HepG2 (cell line): Measurements from ENCODE around the gene MPC1. TPM values are rescaled to one million over a fixed set of nuclear protein-coding genes. Genes with fewer than 3 reads are reported as not detected.

ENCODE experiments used
- ELF3 ChIP-seq: IDR thresholded peaks from 2 replicates; pipeline ENCODE4 v1.6.1; 2016; ENCODE audit warnings: missing genetic modification reagents, missing compliant biosample characterization
- HMG20A ChIP-seq: IDR thresholded peaks from 2 replicates; pipeline ENCODE4 v1.6.1; 2016; ENCODE audit warnings: borderline replicate concordance
- JARID2 ChIP-seq: sonication (generic); formaldehyde crosslinking; IDR thresholded peaks from 2 replicates; pipeline ENCODE4 v1.8.1; 2023; ENCODE audit warnings: missing genetic modification reagents, inconsistent platforms; ENCODE audit not compliant: insufficient replicate concordance
- KAT7 ChIP-seq: IDR thresholded peaks from 2 replicates; pipeline ENCODE4 v1.6.1; 2018; ENCODE audit warnings: borderline replicate concordance, missing compliant biosample characterization
- KLF16 ChIP-seq, 2 experiments: sonication (generic) in 1 of 2; formaldehyde crosslinking in 1 of 2; IDR thresholded peaks; 2 replicates each; pipeline versions ENCODE4 v1.6.1 to v1.8.0; 2016 to 2023; ENCODE audit warnings: missing genetic modification reagents in 2 of 2, missing compliant biosample characterization in 1 of 2
- MIER3 ChIP-seq: IDR thresholded peaks from 2 replicates; pipeline ENCODE4 v1.6.1; 2016; ENCODE audit warnings: missing compliant biosample characterization, borderline replicate concordance
- THYN1 ChIP-seq: sonication (generic); formaldehyde crosslinking; IDR thresholded peaks from 2 replicates; pipeline ENCODE4 v1.8.1; 2023; ENCODE audit warnings: low read depth, mild to moderate bottlenecking, moderate library complexity, missing genetic modification reagents, borderline replicate concordance
- ZNF660 ChIP-seq: sonication (generic); formaldehyde crosslinking; IDR thresholded peaks from 2 replicates; pipeline ENCODE4 v1.5.1; 2020; ENCODE audit warnings: mild to moderate bottlenecking, low read depth, missing genetic modification reagents, borderline replicate concordance
- ZNF674 ChIP-seq: sonication (generic); formaldehyde crosslinking; IDR thresholded peaks from 2 replicates; pipeline ENCODE4 v1.5.0; 2020; ENCODE audit warnings: low read depth, mild to moderate bottlenecking, missing genetic modification reagents
- polyA plus RNA-seq, 8 experiments: library from polyadenylated mRNA; depleted of rRNA in 3 of 8; stranded (reverse) in 7 of 8; unstranded in 1 of 8; fragments of >200 nt; fragmentation: Illumina TruSeq in 4 of 8; extraction: Trizol in 4 of 8; gene quantifications; 2 replicates each; pipeline versions ENCODE4 v1.2.1 to v1.2.3, GENCODE V29; 2011 to 2016; ENCODE audit warnings: low read depth in 4 of 8, missing spikeins in 1 of 8, mixed read lengths in 1 of 8; ENCODE audit not compliant: insufficient read depth in 1 of 8
- total RNA-seq, 5 experiments: library from RNA; depleted of rRNA; stranded (reverse); fragments of >200 nt; fragmentation: Illumina TruSeq; extraction: Trizol; gene quantifications; 2 replicates each; pipeline ENCODE4 v1.2.3, GENCODE V29; 2016; ENCODE audit warnings: low read depth in 1 of 5
- TF ChIP-seq, protein P1 (sequence below): sonication (generic); formaldehyde crosslinking; IDR thresholded peaks from 2 replicates; pipeline ENCODE4 v1.5.1; 2020; ENCODE audit warnings: missing genetic modification reagents, mild to moderate bottlenecking, borderline replicate concordance
- TF ChIP-seq, protein P2 (sequence below): sonication (generic); formaldehyde crosslinking; IDR thresholded peaks from 2 replicates; pipeline ENCODE4 v1.4.0; 2020; ENCODE audit warnings: mild to moderate bottlenecking, low read depth, missing genetic modification reagents
- TF ChIP-seq, protein P3 (sequence below): sonication (generic); formaldehyde crosslinking; IDR thresholded peaks from 2 replicates; pipeline ENCODE4 v1.4.0; 2020; ENCODE audit warnings: missing genetic modification reagents
- TF ChIP-seq, protein P4 (sequence below): sonication (generic); formaldehyde crosslinking; IDR thresholded peaks from 2 replicates; pipeline ENCODE4 v1.5.1; 2020; ENCODE audit warnings: missing genetic modification reagents, mild to moderate bottlenecking, borderline replicate concordance
- TF ChIP-seq, protein P5 (sequence below): sonication (generic); formaldehyde crosslinking; IDR thresholded peaks from 2 replicates; pipeline ENCODE4 v1.5.0; 2020; ENCODE audit warnings: mild to moderate bottlenecking, missing genetic modification reagents, borderline replicate concordance
- TF ChIP-seq, protein P6 (sequence below): sonication (generic); formaldehyde crosslinking; IDR thresholded peaks from 2 replicates; pipeline ENCODE4 v1.4.0; 2020; ENCODE audit warnings: mild to moderate bottlenecking, missing genetic modification reagents

The MPC1 gene
- total and polyA plus RNA-seq, 2 of the 13 experiments (the other 11 are each of a cell fraction or from before 2014, with no cell fraction given): 189 to 214 TPM

DNA sequence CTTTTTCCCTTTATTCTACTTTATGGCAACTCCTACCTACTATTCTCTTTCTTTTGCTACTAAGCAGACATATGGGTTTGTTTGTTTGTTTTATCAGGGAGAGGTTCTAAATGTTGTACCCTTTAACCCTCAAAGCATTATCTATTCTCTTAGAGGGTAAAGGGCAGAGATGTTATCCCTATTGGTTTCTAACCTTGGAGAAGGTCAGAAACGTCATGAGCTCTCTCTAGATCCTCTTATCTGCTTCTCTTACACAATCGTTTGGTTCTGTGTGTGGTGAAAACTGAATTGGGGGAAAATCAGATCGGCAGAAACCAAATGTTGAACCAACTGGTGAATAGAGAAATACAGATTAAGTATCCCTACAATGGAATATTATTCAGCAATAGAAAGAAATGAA lies 6.4 kb upstream of the MPC1 start (continued):
- TF ChIP-seq ELF3 (peak; percentile 24; the same call in 1 of the 2 replicates), THYN1 (CRISPR knock-in tag) (no peak), JARID2 (no peak), KAT7 (no peak), ZNF660 (CRISPR knock-in tag) (no peak), KLF16 (CRISPR knock-in tag; IDR thresholded peaks at IDR 0.05) (no peak; a peak in 1 of 4 replicates), MIER3 (no peak), HMG20A (CRISPR knock-in tag) (peak; percentile 83; the same call in 1 of the 2 replicates), ZNF674 (CRISPR knock-in tag) (no peak)
- TF ChIP-seq, protein P1, sequence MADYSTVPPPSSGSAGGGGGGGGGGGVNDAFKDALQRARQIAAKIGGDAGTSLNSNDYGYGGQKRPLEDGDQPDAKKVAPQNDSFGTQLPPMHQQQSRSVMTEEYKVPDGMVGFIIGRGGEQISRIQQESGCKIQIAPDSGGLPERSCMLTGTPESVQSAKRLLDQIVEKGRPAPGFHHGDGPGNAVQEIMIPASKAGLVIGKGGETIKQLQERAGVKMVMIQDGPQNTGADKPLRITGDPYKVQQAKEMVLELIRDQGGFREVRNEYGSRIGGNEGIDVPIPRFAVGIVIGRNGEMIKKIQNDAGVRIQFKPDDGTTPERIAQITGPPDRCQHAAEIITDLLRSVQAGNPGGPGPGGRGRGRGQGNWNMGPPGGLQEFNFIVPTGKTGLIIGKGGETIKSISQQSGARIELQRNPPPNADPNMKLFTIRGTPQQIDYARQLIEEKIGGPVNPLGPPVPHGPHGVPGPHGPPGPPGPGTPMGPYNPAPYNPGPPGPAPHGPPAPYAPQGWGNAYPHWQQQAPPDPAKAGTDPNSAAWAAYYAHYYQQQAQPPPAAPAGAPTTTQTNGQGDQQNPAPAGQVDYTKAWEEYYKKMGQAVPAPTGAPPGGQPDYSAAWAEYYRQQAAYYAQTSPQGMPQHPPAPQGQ: no peak
- TF ChIP-seq, protein P2, sequence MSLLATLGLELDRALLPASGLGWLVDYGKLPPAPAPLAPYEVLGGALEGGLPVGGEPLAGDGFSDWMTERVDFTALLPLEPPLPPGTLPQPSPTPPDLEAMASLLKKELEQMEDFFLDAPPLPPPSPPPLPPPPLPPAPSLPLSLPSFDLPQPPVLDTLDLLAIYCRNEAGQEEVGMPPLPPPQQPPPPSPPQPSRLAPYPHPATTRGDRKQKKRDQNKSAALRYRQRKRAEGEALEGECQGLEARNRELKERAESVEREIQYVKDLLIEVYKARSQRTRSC: no peak
- TF ChIP-seq, protein P3, sequence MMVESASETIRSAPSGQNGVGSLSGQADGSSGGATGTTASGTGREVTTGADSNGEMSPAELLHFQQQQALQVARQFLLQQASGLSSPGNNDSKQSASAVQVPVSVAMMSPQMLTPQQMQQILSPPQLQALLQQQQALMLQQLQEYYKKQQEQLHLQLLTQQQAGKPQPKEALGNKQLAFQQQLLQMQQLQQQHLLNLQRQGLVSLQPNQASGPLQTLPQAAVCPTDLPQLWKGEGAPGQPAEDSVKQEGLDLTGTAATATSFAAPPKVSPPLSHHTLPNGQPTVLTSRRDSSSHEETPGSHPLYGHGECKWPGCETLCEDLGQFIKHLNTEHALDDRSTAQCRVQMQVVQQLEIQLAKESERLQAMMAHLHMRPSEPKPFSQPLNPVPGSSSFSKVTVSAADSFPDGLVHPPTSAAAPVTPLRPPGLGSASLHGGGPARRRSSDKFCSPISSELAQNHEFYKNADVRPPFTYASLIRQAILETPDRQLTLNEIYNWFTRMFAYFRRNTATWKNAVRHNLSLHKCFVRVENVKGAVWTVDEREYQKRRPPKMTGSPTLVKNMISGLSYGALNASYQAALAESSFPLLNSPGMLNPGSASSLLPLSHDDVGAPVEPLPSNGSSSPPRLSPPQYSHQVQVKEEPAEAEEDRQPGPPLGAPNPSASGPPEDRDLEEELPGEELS: peak; percentile 87
- TF ChIP-seq, protein P4, sequence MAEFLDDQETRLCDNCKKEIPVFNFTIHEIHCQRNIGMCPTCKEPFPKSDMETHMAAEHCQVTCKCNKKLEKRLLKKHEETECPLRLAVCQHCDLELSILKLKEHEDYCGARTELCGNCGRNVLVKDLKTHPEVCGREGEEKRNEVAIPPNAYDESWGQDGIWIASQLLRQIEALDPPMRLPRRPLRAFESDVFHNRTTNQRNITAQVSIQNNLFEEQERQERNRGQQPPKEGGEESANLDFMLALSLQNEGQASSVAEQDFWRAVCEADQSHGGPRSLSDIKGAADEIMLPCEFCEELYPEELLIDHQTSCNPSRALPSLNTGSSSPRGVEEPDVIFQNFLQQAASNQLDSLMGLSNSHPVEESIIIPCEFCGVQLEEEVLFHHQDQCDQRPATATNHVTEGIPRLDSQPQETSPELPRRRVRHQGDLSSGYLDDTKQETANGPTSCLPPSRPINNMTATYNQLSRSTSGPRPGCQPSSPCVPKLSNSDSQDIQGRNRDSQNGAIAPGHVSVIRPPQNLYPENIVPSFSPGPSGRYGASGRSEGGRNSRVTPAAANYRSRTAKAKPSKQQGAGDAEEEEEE: no peak
- TF ChIP-seq, protein P5, sequence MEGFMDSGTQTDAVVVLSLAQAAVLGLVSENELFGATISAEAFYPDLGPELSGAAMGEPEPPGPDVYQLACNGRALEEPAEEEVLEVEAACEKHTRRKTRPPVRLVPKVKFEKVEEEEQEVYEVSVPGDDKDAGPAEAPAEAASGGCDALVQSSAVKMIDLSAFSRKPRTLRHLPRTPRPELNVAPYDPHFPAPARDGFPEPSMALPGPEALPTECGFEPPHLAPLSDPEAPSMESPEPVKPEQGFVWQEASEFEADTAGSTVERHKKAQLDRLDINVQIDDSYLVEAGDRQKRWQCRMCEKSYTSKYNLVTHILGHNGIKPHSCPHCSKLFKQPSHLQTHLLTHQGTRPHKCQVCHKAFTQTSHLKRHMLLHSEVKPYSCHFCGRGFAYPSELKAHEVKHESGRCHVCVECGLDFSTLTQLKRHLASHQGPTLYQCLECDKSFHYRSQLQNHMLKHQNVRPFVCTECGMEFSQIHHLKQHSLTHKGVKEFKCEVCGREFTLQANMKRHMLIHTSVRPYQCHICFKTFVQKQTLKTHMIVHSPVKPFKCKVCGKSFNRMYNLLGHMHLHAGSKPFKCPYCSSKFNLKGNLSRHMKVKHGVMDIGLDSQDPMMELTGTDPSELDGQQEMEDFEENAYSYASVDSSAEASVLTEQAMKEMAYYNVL (CRISPR knock-in tag): peak; percentile 60; the same call in 1 of the 2 replicates
- TF ChIP-seq, protein P6, sequence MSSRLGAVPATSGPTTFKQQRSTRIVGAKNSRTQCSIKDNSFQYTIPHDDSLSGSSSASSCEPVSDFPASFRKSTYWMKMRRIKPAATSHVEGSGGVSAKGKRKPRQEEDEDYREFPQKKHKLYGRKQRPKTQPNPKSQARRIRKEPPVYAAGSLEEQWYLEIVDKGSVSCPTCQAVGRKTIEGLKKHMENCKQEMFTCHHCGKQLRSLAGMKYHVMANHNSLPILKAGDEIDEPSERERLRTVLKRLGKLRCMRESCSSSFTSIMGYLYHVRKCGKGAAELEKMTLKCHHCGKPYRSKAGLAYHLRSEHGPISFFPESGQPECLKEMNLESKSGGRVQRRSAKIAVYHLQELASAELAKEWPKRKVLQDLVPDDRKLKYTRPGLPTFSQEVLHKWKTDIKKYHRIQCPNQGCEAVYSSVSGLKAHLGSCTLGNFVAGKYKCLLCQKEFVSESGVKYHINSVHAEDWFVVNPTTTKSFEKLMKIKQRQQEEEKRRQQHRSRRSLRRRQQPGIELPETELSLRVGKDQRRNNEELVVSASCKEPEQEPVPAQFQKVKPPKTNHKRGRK: no peak
